ENCODE results near the gene TGFB1I1.

Gene TGFB1I1

GRCh38 chr16:31427441-31428278 lies 44.3 kb upstream of the TGFB1I1 start:
- TF ChIP-seq, protein P1, sequence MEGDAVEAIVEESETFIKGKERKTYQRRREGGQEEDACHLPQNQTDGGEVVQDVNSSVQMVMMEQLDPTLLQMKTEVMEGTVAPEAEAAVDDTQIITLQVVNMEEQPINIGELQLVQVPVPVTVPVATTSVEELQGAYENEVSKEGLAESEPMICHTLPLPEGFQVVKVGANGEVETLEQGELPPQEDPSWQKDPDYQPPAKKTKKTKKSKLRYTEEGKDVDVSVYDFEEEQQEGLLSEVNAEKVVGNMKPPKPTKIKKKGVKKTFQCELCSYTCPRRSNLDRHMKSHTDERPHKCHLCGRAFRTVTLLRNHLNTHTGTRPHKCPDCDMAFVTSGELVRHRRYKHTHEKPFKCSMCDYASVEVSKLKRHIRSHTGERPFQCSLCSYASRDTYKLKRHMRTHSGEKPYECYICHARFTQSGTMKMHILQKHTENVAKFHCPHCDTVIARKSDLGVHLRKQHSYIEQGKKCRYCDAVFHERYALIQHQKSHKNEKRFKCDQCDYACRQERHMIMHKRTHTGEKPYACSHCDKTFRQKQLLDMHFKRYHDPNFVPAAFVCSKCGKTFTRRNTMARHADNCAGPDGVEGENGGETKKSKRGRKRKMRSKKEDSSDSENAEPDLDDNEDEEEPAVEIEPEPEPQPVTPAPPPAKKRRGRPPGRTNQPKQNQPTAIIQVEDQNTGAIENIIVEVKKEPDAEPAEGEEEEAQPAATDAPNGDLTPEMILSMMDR (IDR thresholded peaks at IDR 0.05; ENCODE audit: low read depth, low read length, poor library complexity, severe bottlenecking) = no peak
- no peak for TF ChIP-seq EZH2phosphoT487 (IDR thresholded peaks at IDR 0.05; ENCODE audit: borderline replicate concordance, low read length)

DNA sequence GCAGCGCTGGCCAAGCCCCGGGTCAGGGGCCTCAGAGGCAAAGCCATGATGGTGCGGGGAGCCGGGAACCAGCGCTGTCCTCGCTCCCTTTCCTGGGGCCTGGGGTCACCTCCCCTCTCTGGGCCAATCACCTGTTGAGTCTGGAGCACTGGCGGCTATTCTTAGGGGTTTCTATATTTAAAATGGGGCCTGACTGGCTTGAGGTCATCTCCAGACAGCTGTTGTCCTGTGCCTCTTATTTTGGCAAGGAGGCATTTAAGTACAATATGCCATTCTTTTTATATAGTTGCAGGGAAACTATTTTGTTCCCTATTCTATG lies 43.7 kb upstream of the TGFB1I1 start, which contains the start of gene COX6A2:
TSS of gene COX6A2 (minus strand) at position 82 of the 319 bp plus-strand sequence. CDS start at position 47, 35 bp downstream.
- Histone ChIP-seq H3K9me3 (ENCODE audit: control insufficient read depth, insufficient read depth, low read length) (no peaks in the 10 kb centered on the region), H3K79me2 (ENCODE audit: control insufficient read depth, low read length) (no peaks in the 10 kb centered on the region), H3K9me2 (replicated peaks; ENCODE audit: control insufficient read depth, low read length) (no peaks in the 10 kb centered on the region), H3K4me3 (ENCODE audit: low read length) (no peak within 1 kb of the TSS), H3K4me2 (ENCODE audit: low read length) (no peak within 1 kb of the TSS), H3K27ac (ENCODE audit: low read depth, low read length) (no peak within 1 kb of the TSS), H4K20me1 (ENCODE audit: control insufficient read depth, insufficient read depth, low read depth, low read length) (no peaks in the 10 kb centered on the region), H3K36me3 (ENCODE audit: control insufficient read depth, low read length) (no peaks in the 10 kb centered on the region), H3F3A (ENCODE audit: control insufficient read depth, insufficient read depth) (no peaks in the 10 kb centered on the region), H3K27me3 (ENCODE audit: control insufficient read depth, low read length) (no peaks in the 10 kb centered on the region), H3K4me1 (ENCODE audit: control insufficient read depth, low read length) (no peaks in the 10 kb centered on the region)
- no peak for TF ChIP-seq EZH2phosphoT487 (IDR thresholded peaks at IDR 0.05; ENCODE audit: borderline replicate concordance, low read length)
- TF ChIP-seq, protein P1 (IDR thresholded peaks at IDR 0.05; ENCODE audit: low read depth, low read length, poor library complexity, severe bottlenecking) = no peak

More at GRCh38 chr16:31427441-31428278, 44.3 kb upstream of the TGFB1I1 start:
- H3K4me2 ChIP-seq (ENCODE audit: low read length) = no peak overlapping the region
- H3K79me2 ChIP-seq (ENCODE audit: control insufficient read depth, low read length) = no peaks in the 10 kb centered on the region
- H3K27ac ChIP-seq (ENCODE audit: low read depth, low read length) = no peak overlapping the region
- no peaks in the 10 kb centered on the region for H3K4me1 ChIP-seq (ENCODE audit: control insufficient read depth, low read length)
- no peak overlapping the region for H3K4me3 ChIP-seq (ENCODE audit: low read length)
- no peaks in the 10 kb centered on the region for H3K27me3 ChIP-seq (ENCODE audit: control insufficient read depth, low read length)
- H3F3A ChIP-seq (ENCODE audit: control insufficient read depth, insufficient read depth) = no peaks in the 10 kb centered on the region
- H3K36me3 ChIP-seq (ENCODE audit: control insufficient read depth, low read length) = no peaks in the 10 kb centered on the region
- H3K9me2 ChIP-seq (replicated peaks; ENCODE audit: control insufficient read depth, low read length) = no peaks in the 10 kb centered on the region
- no peaks in the 10 kb centered on the region for H3K9me3 ChIP-seq (ENCODE audit: control insufficient read depth, insufficient read depth, low read length)
- H4K20me1 ChIP-seq (ENCODE audit: control insufficient read depth, insufficient read depth, low read depth, low read length) = no peaks in the 10 kb centered on the region

- Histone ChIP-seq H3K79me2 (ENCODE audit: control insufficient read depth, low read length) (no peaks in the 10 kb centered on the region), H3K4me1 (ENCODE audit: control insufficient read depth, low read length) (no peaks in the 10 kb centered on the region), H3K4me3 (ENCODE audit: low read length) (no peak overlapping the region), H3F3A (ENCODE audit: control insufficient read depth, insufficient read depth) (no peaks in the 10 kb centered on the region), H4K20me1 (ENCODE audit: control insufficient read depth, insufficient read depth, low read depth, low read length) (no peaks in the 10 kb centered on the region), H3K4me2 (ENCODE audit: low read length) (no peak overlapping the region), H3K9me3 (ENCODE audit: control insufficient read depth, insufficient read depth, low read length) (no peaks in the 10 kb centered on the region), H3K27me3 (ENCODE audit: control insufficient read depth, low read length) (no peaks in the 10 kb centered on the region), H3K9me2 (replicated peaks; ENCODE audit: control insufficient read depth, low read length) (no peaks in the 10 kb centered on the region), H3K27ac (ENCODE audit: low read depth, low read length) (no peak overlapping the region), H3K36me3 (ENCODE audit: control insufficient read depth, low read length) (no peaks in the 10 kb centered on the region)
- TF ChIP-seq, protein P1 (IDR thresholded peaks at IDR 0.05; ENCODE audit: low read depth, low read length, poor library complexity, severe bottlenecking) = no peak
- TF ChIP-seq EZH2phosphoT487 (IDR thresholded peaks at IDR 0.05; ENCODE audit: borderline replicate concordance, low read length) = no peak
Measured at GRCh38 chr16:31428638-31429247, 43.2 kb upstream of the TGFB1I1 start.
